ENCODE results near the gene PTBP3.

PTBP3 gene

DNA sequence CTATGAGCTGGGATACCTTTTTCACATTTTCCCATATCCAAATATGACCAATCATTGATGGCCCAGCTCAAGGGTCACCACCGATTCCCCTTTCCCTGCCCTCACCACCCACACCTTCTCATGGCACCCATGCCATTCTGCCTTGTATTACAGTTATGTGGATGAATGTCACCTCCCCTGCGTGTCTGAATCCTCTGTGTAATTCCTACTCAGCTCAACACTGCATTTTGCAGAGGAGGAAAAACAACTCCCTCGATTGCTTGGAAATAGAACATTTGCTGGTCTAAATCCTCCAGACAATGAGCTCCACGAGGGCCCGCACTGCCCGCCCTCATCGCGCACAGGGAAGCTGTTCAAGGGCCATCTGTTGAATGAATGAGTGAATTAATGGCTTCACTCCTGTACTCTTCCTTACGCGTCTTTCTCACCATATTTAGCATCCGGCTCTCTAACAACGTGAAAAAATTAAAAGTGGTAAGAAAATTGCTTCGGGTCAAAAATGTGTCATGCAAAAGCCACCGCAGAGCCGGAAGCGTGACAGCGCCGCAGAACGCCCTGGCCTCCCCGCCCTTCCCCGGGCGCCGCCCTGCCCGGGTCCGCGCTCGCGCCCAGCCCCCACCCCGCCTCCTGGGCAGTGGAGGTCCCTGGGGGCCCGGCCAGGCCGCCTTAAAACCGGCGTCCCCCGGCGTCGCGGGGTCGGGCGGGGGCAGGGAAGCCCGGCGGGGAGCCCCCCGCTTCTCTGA lies 159.0 kb downstream of the PTBP3 start (continued):
- TF ChIP-seq ZNF660 (tag by site-specific recombination; IDR thresholded peaks at IDR 0.05) (no peak), ZNF76 (tag by site-specific recombination; IDR thresholded peaks at IDR 0.05; ENCODE audit: borderline replicate concordance, low read depth) (no peak), HOXA7 (CRISPR knock-in tag; IDR thresholded peaks at IDR 0.05; ENCODE audit: borderline replicate concordance) (no peak), PRDM1 (tag by site-specific recombination; IDR thresholded peaks at IDR 0.05) (0 out of 2 replicates have a peak, but pooled peaks have one; percentile 28), ZNF391 (tag by site-specific recombination; IDR thresholded peaks at IDR 0.05; ENCODE audit: borderline replicate concordance, low read depth) (no peak), ZNF514 (tag by site-specific recombination; IDR thresholded peaks at IDR 0.05) (no peak), ZNF211 (tag by site-specific recombination; IDR thresholded peaks at IDR 0.05; ENCODE audit: low read depth) (no peak), ZNF530 (tag by site-specific recombination; IDR thresholded peaks at IDR 0.05; ENCODE audit: low read depth) (no peak), ZXDB (tag by site-specific recombination; IDR thresholded peaks at IDR 0.05) (0 out of 2 replicates have a peak, but pooled peaks have one; percentile 21), ZNF488 (tag by site-specific recombination; IDR thresholded peaks at IDR 0.05) (no peak), ZNF48 (tag by site-specific recombination; IDR thresholded peaks at IDR 0.05) (no peak), KLF7 (tag by site-specific recombination; IDR thresholded peaks at IDR 0.05; ENCODE audit: borderline replicate concordance) (no peak; the same call in 1 of the 2 replicates), ZNF274 (IDR thresholded peaks at IDR 0.05; ENCODE audit: low read length) (no peak), ZNF274 (tag by site-specific recombination; IDR thresholded peaks at IDR 0.05; ENCODE audit: borderline replicate concordance) (no peak), ZNF555 (tag by site-specific recombination; conservative IDR thresholded peaks at IDR 0.05) (no peak), SCRT1 (tag by site-specific recombination; IDR thresholded peaks at IDR 0.05; ENCODE audit: borderline replicate concordance) (0 out of 2 replicates have a peak, but pooled peaks have one; percentile 23), ZBTB7A (tag by site-specific recombination; IDR thresholded peaks at IDR 0.05; ENCODE audit: low read depth) (no peak), ZNF184 (tag by site-specific recombination; IDR thresholded peaks at IDR 0.05) (no peak), ZNF23 (tag by site-specific recombination; IDR thresholded peaks at IDR 0.05; ENCODE audit: borderline replicate concordance) (no peak), PRDM4 (tag by site-specific recombination; IDR thresholded peaks at IDR 0.05) (no peak), ZNF670 (tag by site-specific recombination; IDR thresholded peaks at IDR 0.05; ENCODE audit: low read depth) (no peak), KLF9 (tag by site-specific recombination; IDR thresholded peaks at IDR 0.05; ENCODE audit: low read depth) (no peak), ZNF169 (tag by site-specific recombination; IDR thresholded peaks at IDR 0.05) (no peak), ZNF221 (tag by site-specific recombination; IDR thresholded peaks at IDR 0.05; ENCODE audit: borderline replicate concordance) (no peak), ZBTB21 (tag by site-specific recombination; IDR thresholded peaks at IDR 0.05) (no peak), SETDB1 (IDR thresholded peaks at IDR 0.05; ENCODE audit: insufficient read length, low read length) (no peak), ZBTB8A (tag by site-specific recombination; IDR thresholded peaks at IDR 0.05) (peak; percentile 90), ZNF112 (tag by site-specific recombination; IDR thresholded peaks at IDR 0.05) (no peak), BCL11A (tag by site-specific recombination; IDR thresholded peaks at IDR 0.05; ENCODE audit: low read depth) (no peak)
- TF ChIP-seq, protein P1, sequence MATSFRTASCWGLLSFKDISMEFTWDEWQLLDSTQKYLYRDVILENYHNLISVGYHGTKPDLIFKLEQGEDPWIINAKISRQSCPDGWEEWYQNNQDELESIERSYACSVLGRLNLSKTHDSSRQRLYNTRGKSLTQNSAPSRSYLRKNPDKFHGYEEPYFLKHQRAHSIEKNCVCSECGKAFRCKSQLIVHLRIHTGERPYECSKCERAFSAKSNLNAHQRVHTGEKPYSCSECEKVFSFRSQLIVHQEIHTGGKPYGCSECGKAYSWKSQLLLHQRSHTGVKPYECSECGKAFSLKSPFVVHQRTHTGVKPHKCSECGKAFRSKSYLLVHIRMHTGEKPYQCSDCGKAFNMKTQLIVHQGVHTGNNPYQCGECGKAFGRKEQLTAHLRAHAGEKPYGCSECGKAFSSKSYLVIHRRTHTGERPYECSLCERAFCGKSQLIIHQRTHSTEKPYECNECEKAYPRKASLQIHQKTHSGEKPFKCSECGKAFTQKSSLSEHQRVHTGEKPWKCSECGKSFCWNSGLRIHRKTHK (tag by site-specific recombination; IDR thresholded peaks at IDR 0.05) = no peak
- TF ChIP-seq, protein P2, sequence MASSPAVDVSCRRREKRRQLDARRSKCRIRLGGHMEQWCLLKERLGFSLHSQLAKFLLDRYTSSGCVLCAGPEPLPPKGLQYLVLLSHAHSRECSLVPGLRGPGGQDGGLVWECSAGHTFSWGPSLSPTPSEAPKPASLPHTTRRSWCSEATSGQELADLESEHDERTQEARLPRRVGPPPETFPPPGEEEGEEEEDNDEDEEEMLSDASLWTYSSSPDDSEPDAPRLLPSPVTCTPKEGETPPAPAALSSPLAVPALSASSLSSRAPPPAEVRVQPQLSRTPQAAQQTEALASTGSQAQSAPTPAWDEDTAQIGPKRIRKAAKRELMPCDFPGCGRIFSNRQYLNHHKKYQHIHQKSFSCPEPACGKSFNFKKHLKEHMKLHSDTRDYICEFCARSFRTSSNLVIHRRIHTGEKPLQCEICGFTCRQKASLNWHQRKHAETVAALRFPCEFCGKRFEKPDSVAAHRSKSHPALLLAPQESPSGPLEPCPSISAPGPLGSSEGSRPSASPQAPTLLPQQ (tag by site-specific recombination; IDR thresholded peaks at IDR 0.05) = peak; percentile 63; the same call in 1 of the 2 replicates
- TF ChIP-seq, protein P3, sequence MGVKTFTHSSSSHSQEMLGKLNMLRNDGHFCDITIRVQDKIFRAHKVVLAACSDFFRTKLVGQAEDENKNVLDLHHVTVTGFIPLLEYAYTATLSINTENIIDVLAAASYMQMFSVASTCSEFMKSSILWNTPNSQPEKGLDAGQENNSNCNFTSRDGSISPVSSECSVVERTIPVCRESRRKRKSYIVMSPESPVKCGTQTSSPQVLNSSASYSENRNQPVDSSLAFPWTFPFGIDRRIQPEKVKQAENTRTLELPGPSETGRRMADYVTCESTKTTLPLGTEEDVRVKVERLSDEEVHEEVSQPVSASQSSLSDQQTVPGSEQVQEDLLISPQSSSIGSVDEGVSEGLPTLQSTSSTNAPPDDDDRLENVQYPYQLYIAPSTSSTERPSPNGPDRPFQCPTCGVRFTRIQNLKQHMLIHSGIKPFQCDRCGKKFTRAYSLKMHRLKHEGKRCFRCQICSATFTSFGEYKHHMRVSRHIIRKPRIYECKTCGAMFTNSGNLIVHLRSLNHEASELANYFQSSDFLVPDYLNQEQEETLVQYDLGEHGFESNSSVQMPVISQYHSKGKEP (tag by site-specific recombination; IDR thresholded peaks at IDR 0.05) = no peak
